ENCODE data around the gene DHX35. TPM values are rescaled to one million over a fixed set of nuclear protein-coding genes. Genes with fewer than 3 reads are reported as not detected.

DHX35 gene
- total and polyA plus RNA-seq, 2 donors from 2014 or later = 6.9 to 11.0 TPM

GRCh38 chr20:39057143-39057542 lies 95.0 kb downstream of the DHX35 start:
- no peak overlapping the region for H3K9ac ChIP-seq (ENCODE audit: low read length in 3 of 3)
- H3K4me1 ChIP-seq (ENCODE audit: control insufficient read depth in 2 of 3, insufficient read depth in 2 of 3, low read depth in 1 of 3, low read length in 3 of 3) = no peaks in the 10 kb centered on the region
- intact Hi-C loops (cut with DNase I) = no loop called here
- H3K9me3 ChIP-seq (ENCODE audit: control insufficient read depth in 2 of 3, insufficient read depth in 1 of 3, low read length in 3 of 3) = no peaks in the 10 kb centered on the region
- no peaks in the 10 kb centered on the region for H3K36me3 ChIP-seq (ENCODE audit: control insufficient read depth in 2 of 3, insufficient read depth in 3 of 3, low read length in 3 of 3)
- H3K4me3 ChIP-seq (ENCODE audit: low read length in 3 of 3) = no peak overlapping the region
- no peaks in the 10 kb centered on the region for H3K27me3 ChIP-seq (ENCODE audit: control insufficient read depth, insufficient read depth, low read length)
- no peak for TF ChIP-seq CTCF (IDR thresholded peaks at IDR 0.05; ENCODE audit: borderline replicate concordance, extremely low read depth, insufficient read depth)
- H3K27ac ChIP-seq (ENCODE audit: low read depth in 2 of 2, low read length in 2 of 2) = no peak overlapping the region
- no peak for FAIRE-seq
- DNase-seq = no peak

- Histone ChIP-seq H3K27me3 (ENCODE audit: control insufficient read depth, insufficient read depth, low read length) (no peaks in the 10 kb centered on the region), H3K9me3 (ENCODE audit: control insufficient read depth in 2 of 3, insufficient read depth in 1 of 3, low read length in 3 of 3) (no peaks in the 10 kb centered on the region), H3K36me3 (ENCODE audit: control insufficient read depth in 2 of 3, insufficient read depth in 3 of 3, low read length in 3 of 3) (no peaks in the 10 kb centered on the region), H3K9ac (ENCODE audit: low read length in 3 of 3) (no peak overlapping the region), H3K4me3 (ENCODE audit: low read length in 3 of 3) (no peak overlapping the region), H3K4me1 (ENCODE audit: control insufficient read depth in 2 of 3, insufficient read depth in 2 of 3, low read depth in 1 of 3, low read length in 3 of 3) (no peaks in the 10 kb centered on the region), H3K27ac (ENCODE audit: low read depth in 2 of 2, low read length in 2 of 2) (no peak overlapping the region)
- intact Hi-C loops (cut with DNase I) = no loop called here
- no peak for TF ChIP-seq CTCF (IDR thresholded peaks at IDR 0.05; ENCODE audit: borderline replicate concordance, extremely low read depth, insufficient read depth)
- FAIRE-seq = no peak
- DNase-seq = no peak
Observed at GRCh38 chr20:39057911-39058310, 95.8 kb downstream of the DHX35 start.

- intact Hi-C loops (cut with DNase I) = no loop called here
- Histone ChIP-seq H3K9me3 (ENCODE audit: control insufficient read depth in 2 of 3, insufficient read depth in 1 of 3, low read length in 3 of 3) (no peaks in the 10 kb centered on the region), H3K4me3 (ENCODE audit: low read length in 3 of 3) (no peak overlapping the region), H3K27ac (ENCODE audit: low read depth in 2 of 2, low read length in 2 of 2) (no peak overlapping the region), H3K4me1 (ENCODE audit: control insufficient read depth in 2 of 3, insufficient read depth in 2 of 3, low read depth in 1 of 3, low read length in 3 of 3) (no peaks in the 10 kb centered on the region), H3K9ac (ENCODE audit: low read length in 3 of 3) (no peak overlapping the region), H3K27me3 (ENCODE audit: control insufficient read depth, insufficient read depth, low read length) (no peaks in the 10 kb centered on the region), H3K36me3 (ENCODE audit: control insufficient read depth in 2 of 3, insufficient read depth in 3 of 3, low read length in 3 of 3) (no peaks in the 10 kb centered on the region)
- DNase-seq (no peak), FAIRE-seq (no peak)
- TF ChIP-seq CTCF (IDR thresholded peaks at IDR 0.05; ENCODE audit: borderline replicate concordance, extremely low read depth, insufficient read depth) = no peak
Observed at GRCh38 chr20:39059036-39059435, 96.9 kb downstream of the DHX35 start.

Data from kidney (tissue), 14 donors.